NOMO-1 treated with dmso at 0.1 percent for 144 hours (cell line): ENCODE data around the gene TNNI2.

ENCODE experiments used
- DNase-seq: peaks from one replicate; lab custom pipeline; 2025; ENCODE audit not compliant: unreplicated experiment; lab: John Stamatoyannopoulos, UW

Gene TNNI2

GRCh38 chr11:1820463-1821325 is 18.1 kb upstream of the TNNI2 start:
- no peak for DNase-seq

- DNase-seq: no peak
Observed at GRCh38 chr11:1821562-1821961, 17.2 kb upstream of the TNNI2 start.

GRCh38 chr11:1822648-1823375 is 16.0 kb upstream of the TNNI2 start:
- no peak for DNase-seq

- DNase-seq: no peak
Observed at GRCh38 chr11:1823376-1824220, 15.2 kb upstream of the TNNI2 start.

- DNase-seq: no peak
Observed at GRCh38 chr11:1824221-1825038, 14.4 kb upstream of the TNNI2 start.

GRCh38 chr11:1825039-1825740 is 13.6 kb upstream of the TNNI2 start:
- peak; percentile 29 for DNase-seq

- no peak for DNase-seq
Observed at GRCh38 chr11:1825785-1826451, 12.9 kb upstream of the TNNI2 start.

GRCh38 chr11:1826552-1827094 is 12.2 kb upstream of the TNNI2 start:
- DNase-seq: no peak

- no peak for DNase-seq
Observed at GRCh38 chr11:1827095-1827813, 11.5 kb upstream of the TNNI2 start.

GRCh38 chr11:1827931-1828330 is 10.8 kb upstream of the TNNI2 start:
- no peak for DNase-seq

GRCh38 chr11:1828542-1828941 is 10.2 kb upstream of the TNNI2 start:
- DNase-seq: no peak

- no peak for DNase-seq
Observed at GRCh38 chr11:1829039-1829820, 9.6 kb upstream of the TNNI2 start.

GRCh38 chr11:1830004-1830321 is 8.8 kb upstream of the TNNI2 start:
- no peak for DNase-seq

GRCh38 chr11:1830322-1831223 is 8.2 kb upstream of the TNNI2 start:
- no peak for DNase-seq

GRCh38 chr11:1831338-1832210 is 7.2 kb upstream of the TNNI2 start:
- no peak for DNase-seq
